Endothelial cell of umbilical vein (primary cell): Measurements from ENCODE around the gene CENPP. TPM values are rescaled to one million over a fixed set of nuclear protein-coding genes. Genes with fewer than 3 reads are reported as not detected.
A peak's percentile ranks its signal among the peaks of the same experiment; 100 is the strongest.

Source experiments
- BruUV-seq: library from RNA; stranded (reverse); fragments of 400-500 nt; replicated peaks from 2 replicates; lab custom pipeline; 2021; lab: Mats Ljungman, UMichigan
- CTCF ChIA-PET: fragments of 300-600, 350-600 bp; sonication (Branson Sonifier 250); formaldehyde crosslinking; loops from one replicate; lab custom pipeline; 2021; ENCODE audit warnings: antibody characterized with exemption, inconsistent platforms; lab: Charles Lee
- POLR2A ChIA-PET: fragments of 300-600, 350-600 bp; sonication (Branson Sonifier 250); formaldehyde crosslinking; loops from one replicate; lab custom pipeline; 2021; ENCODE audit warnings: antibody characterized with exemption, inconsistent platforms; lab: Charles Lee
- DNase-seq: peaks from one replicate; pipeline ENCODE4 v3.0.0-alpha.2; 2011; ENCODE audit warnings: low read depth, low spot score
- FAIRE-seq: peaks from 2 replicates; lab custom pipeline; 2011; peaks lifted over from hg19 to GRCh38; lab: Jason Lieb, UNC
- H2AFZ ChIP-seq: 2 replicates; pipeline ENCODE4 v1.6.0; 2012; ENCODE audit warnings: low read depth, low read length, control low read depth, inconsistent platforms
- H3K27ac ChIP-seq: 2 replicates; pipeline ENCODE4 v1.5.1; 2011; ENCODE audit warnings: low read depth, mild to moderate bottlenecking, control low read depth, low read length, moderate library complexity; ENCODE audit not compliant: insufficient read depth
- H3K27me3 ChIP-seq, 2 experiments: 2 replicates each; pipeline versions ENCODE4 v1.6.0 to v1.6.1; 2011; ENCODE audit warnings: low read length in 2 of 2, mixed read lengths in 1 of 2; ENCODE audit not compliant: control insufficient read depth in 2 of 2, insufficient read depth in 2 of 2
- H3K36me3 ChIP-seq, 2 experiments: 2 replicates in 1 of 2; 3 replicates in 1 of 2; pipeline ENCODE4 v1.5.1; 2011; ENCODE audit warnings: low read length in 2 of 2, mild to moderate bottlenecking in 1 of 2, moderate library complexity in 1 of 2; ENCODE audit not compliant: control insufficient read depth in 2 of 2, insufficient read depth in 2 of 2; ENCODE audit errors: extremely low read depth in 1 of 2
- H3K4me1 ChIP-seq: 3 replicates; pipeline ENCODE4 v1.5.1; 2011; ENCODE audit warnings: mild to moderate bottlenecking, low read length; ENCODE audit not compliant: control insufficient read depth, insufficient read depth; ENCODE audit errors: extremely low read depth
- H3K4me2 ChIP-seq: 2 replicates; pipeline ENCODE4 v1.6.1; 2011; ENCODE audit warnings: low read length, control low read depth, mixed read lengths; ENCODE audit not compliant: insufficient read depth
- H3K4me3 ChIP-seq, 3 experiments: fragments of 200-600 bp in 1 of 3; sonication (generic), shearing (Covaris generic) in 1 of 3; replicated peaks in 1 of 3; 2 replicates each; pipeline ENCODE4 v1.5.1; 2011 to 2016; ENCODE audit warnings: control low read depth in 3 of 3, low read length in 3 of 3, mild to moderate bottlenecking in 2 of 3, inconsistent platforms in 1 of 3, low read depth in 1 of 3, moderate library complexity in 1 of 3; ENCODE audit not compliant: insufficient read depth in 1 of 3
- H3K79me2 ChIP-seq: 2 replicates; pipeline ENCODE4 v1.6.0; 2012; ENCODE audit warnings: low read length, inconsistent platforms; ENCODE audit not compliant: control insufficient read depth, insufficient read depth
- H3K9ac ChIP-seq: replicated peaks from 2 replicates; pipeline ENCODE3; 2011; ENCODE audit warnings: low read length, control low read depth; ENCODE audit not compliant: insufficient read depth; ENCODE audit errors: extremely low read depth
- H3K9me1 ChIP-seq: replicated peaks from 3 replicates; pipeline ENCODE4 v1.6.0; 2011; ENCODE audit warnings: mild to moderate bottlenecking, low read length; ENCODE audit not compliant: control insufficient read depth, insufficient read depth; ENCODE audit errors: extremely low read depth
- H3K9me3 ChIP-seq: replicated peaks from 2 replicates; pipeline ENCODE4 v1.5.1; 2012; ENCODE audit warnings: low read length, inconsistent platforms; ENCODE audit not compliant: control insufficient read depth, insufficient read depth
- H4K20me1 ChIP-seq: replicated peaks from 2 replicates; pipeline ENCODE3; 2011; ENCODE audit warnings: mild to moderate bottlenecking, low read length; ENCODE audit not compliant: control insufficient read depth, insufficient read depth; ENCODE audit errors: extremely low read depth
- CTCF ChIP-seq, 2 donors: IDR thresholded peaks; 1 replicate in 1 of 2; 2 replicates in 1 of 2; pipeline ENCODE4 v1.5.1; 2011; ENCODE audit warnings: low read length in 2 of 2, mild to moderate bottlenecking in 2 of 2, moderate library complexity in 2 of 2, control low read depth in 1 of 2, inconsistent platforms in 1 of 2, low read depth in 1 of 2; ENCODE audit not compliant: insufficient read depth in 1 of 2; ENCODE audit errors: extremely low read depth in 1 of 2
- FOS ChIP-seq: IDR thresholded peaks from 2 replicates; pipeline ENCODE4 v1.6.1; 2011; ENCODE audit warnings: mild to moderate bottlenecking, low read length, moderate library complexity, borderline replicate concordance; ENCODE audit not compliant: insufficient read depth
- GATA2 ChIP-seq: IDR thresholded peaks from 2 replicates; pipeline ENCODE4 v1.7.0; 2011; ENCODE audit warnings: low read depth, mild to moderate bottlenecking, moderate library complexity, mixed read lengths, low read length; ENCODE audit not compliant: insufficient read length, insufficient read depth
- JUN ChIP-seq: IDR thresholded peaks from 2 replicates; pipeline ENCODE4 v1.6.1; 2011; ENCODE audit warnings: borderline replicate concordance, low read depth; ENCODE audit not compliant: insufficient read length, insufficient read depth
- MYC ChIP-seq: IDR thresholded peaks from one replicate; pipeline ENCODE4 v1.6.1; 2011; ENCODE audit warnings: mild to moderate bottlenecking, low read depth, low read length
- POLR2A ChIP-seq: IDR thresholded peaks from 2 replicates; pipeline ENCODE4 v1.6.1; 2012; ENCODE audit warnings: low read depth, mild to moderate bottlenecking, control low read depth, low read length
- POLR2AphosphoS5 ChIP-seq: IDR thresholded peaks from 2 replicates; pipeline ENCODE4 v1.6.1; 2012; ENCODE audit warnings: low read depth, mild to moderate bottlenecking, control low read depth, low read length, moderate library complexity; ENCODE audit not compliant: insufficient read depth
- dilution Hi-C: fragments of 300-500 bp; cut with MboI; formaldehyde crosslinking; loops from one replicate; pipeline ENCODE4 v1.15.0; 2019; ENCODE audit warnings: low sequenced_read_pairs; ENCODE audit not compliant: extremely low pct_ligation_motif_present
- intact Hi-C: fragments of 100-400 bp; cut with micrococcal nuclease; formaldehyde crosslinking; loops from one replicate; pipeline ENCODE4 v1.10.0; 2022
- polyA plus RNA-seq, 4 experiments: library from polyadenylated mRNA; depleted of rRNA in 3 of 4; stranded (reverse) in 3 of 4; unstranded in 1 of 4; fragments of >200 nt; gene quantifications; 2 replicates each; pipeline versions ENCODE4 v1.2.1 to v1.2.3, GENCODE V29; 2011 to 2012; ENCODE audit warnings: missing spikeins in 1 of 4
- total RNA-seq: library from RNA; stranded (reverse); gene quantifications from 2 replicates; pipeline ENCODE4 v1.2.3, GENCODE V29; 2021
- TF ChIP-seq, protein P1 (sequence below): IDR thresholded peaks from 2 replicates; pipeline ENCODE4 v1.6.1; 2011; ENCODE audit not compliant: insufficient read depth, insufficient read length

The CENPP gene
- total and polyA plus RNA-seq, 2 donors (not counting 3 experiments of a cell fraction or from before 2014, with no cell fraction given) = 1.2 to 12.0 TPM

GRCh38 chr9:92276331-92277032, 49.3 kb upstream of the CENPP start:
- Histone ChIP-seq H3K4me3 (no peak overlapping the region), H3K79me2 (peaks cover 1% of the 10 kb centered on the region), H3K27me3 (no peaks in the 10 kb centered on the region), H3K4me1 (no peaks in the 10 kb centered on the region), H3K9ac (no peak overlapping the region), H2AFZ (no peak overlapping the region), H3K27ac (no peak overlapping the region), H3K36me3 (peaks cover 30 to 58% of the 10 kb centered on the region in 2 experiments), H3K9me1 (no peaks in the 10 kb centered on the region), H4K20me1 (no peaks in the 10 kb centered on the region), H3K9me3 (no peaks in the 10 kb centered on the region), H3K4me2 (no peak overlapping the region)
- FAIRE-seq (peak; percentile 47), DNase-seq (no peak)
- BruUV-seq = no TSS peak
- intact Hi-C loops (no loop called here), dilution Hi-C loops (no loop called here)
- POLR2A ChIA-PET = no interaction called here
- CTCF ChIA-PET = interaction anchor here (0.8 to 1.9 kb wide), 3 partner anchors 11 to 137 kb away, joined by 3 to 7 read pairs (median 5); no protein-coding TSS in a partner anchor
- TF ChIP-seq, protein P1, sequence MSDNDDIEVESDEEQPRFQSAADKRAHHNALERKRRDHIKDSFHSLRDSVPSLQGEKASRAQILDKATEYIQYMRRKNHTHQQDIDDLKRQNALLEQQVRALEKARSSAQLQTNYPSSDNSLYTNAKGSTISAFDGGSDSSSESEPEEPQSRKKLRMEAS = no peak
- TF ChIP-seq JUN = no peak
- TF ChIP-seq CTCF (IDR thresholded peaks at IDR 0.05; ENCODE audit: extremely low read depth in 1 of 2, insufficient read depth in 1 of 2, low read depth in 1 of 2, low read length in 2 of 2) = no peak
- no peak for TF ChIP-seq FOS
- no peak for TF ChIP-seq POLR2A
- no peak for TF ChIP-seq POLR2AphosphoS5
- no peak for TF ChIP-seq GATA2
- no peak for TF ChIP-seq MYC
